ENCODE results near the gene LSAMP. TPM values are rescaled to one million over a fixed set of nuclear protein-coding genes. Genes with fewer than 3 reads are reported as not detected.

LSAMP gene
- total RNA-seq, 4 donors from 2014 or later = 1.3 to 8.3 (median 1.8) TPM

- no peaks in the 10 kb centered on the region for H3K27me3 ChIP-seq
Measured at GRCh38 chr3:116190095-116190494, 255.2 kb downstream of the LSAMP start.

GRCh38 chr3:116188231-116188785, 257.0 kb downstream of the LSAMP start:
- Histone ChIP-seq H3K9me3 (no peaks in the 10 kb centered on the region), H3K4me3 (no peak overlapping the region), H3K4me1 (no peaks in the 10 kb centered on the region), H3K27ac (no peak overlapping the region), H3K36me3 (no peaks in the 10 kb centered on the region), H3K27me3 (no peaks in the 10 kb centered on the region)
- no peak for TF ChIP-seq CTCF (IDR thresholded peaks at IDR 0.05)
- TF ChIP-seq POLR2A (IDR thresholded peaks at IDR 0.05) = no peak
- no peak for DNase-seq

More at GRCh38 chr3:116190095-116190494, 255.2 kb downstream of the LSAMP start:
- no peaks in the 10 kb centered on the region for H3K4me1 ChIP-seq
- H3K27ac ChIP-seq = no peak overlapping the region
- H3K9me3 ChIP-seq = no peaks in the 10 kb centered on the region
- no peak for DNase-seq
- H3K4me3 ChIP-seq = no peak overlapping the region
- no peaks in the 10 kb centered on the region for H3K36me3 ChIP-seq
- TF ChIP-seq CTCF (IDR thresholded peaks at IDR 0.05) = no peak
- TF ChIP-seq POLR2A (IDR thresholded peaks at IDR 0.05) = no peak

GRCh38 chr3:116186049-116186448, 259.2 kb downstream of the LSAMP start:
- no peaks in the 10 kb centered on the region for H3K27me3 ChIP-seq
- H3K4me1 ChIP-seq = no peaks in the 10 kb centered on the region
- no peak overlapping the region for H3K27ac ChIP-seq
- DNase-seq = no peak
- no peak overlapping the region for H3K4me3 ChIP-seq
- H3K9me3 ChIP-seq = no peaks in the 10 kb centered on the region
- no peaks in the 10 kb centered on the region for H3K36me3 ChIP-seq
- TF ChIP-seq POLR2A (IDR thresholded peaks at IDR 0.05) = no peak
- TF ChIP-seq CTCF (IDR thresholded peaks at IDR 0.05) = no peak

- no peak overlapping the region for H3K27ac ChIP-seq
- no peak overlapping the region for H3K4me3 ChIP-seq
Measured at GRCh38 chr3:116181159-116181558, 264.1 kb downstream of the LSAMP start.

GRCh38 chr3:116179091-116179490, 266.2 kb downstream of the LSAMP start:
- H3K4me3 ChIP-seq = no peak overlapping the region
- H3K9me3 ChIP-seq = no peaks in the 10 kb centered on the region
- no peak for TF ChIP-seq CTCF (IDR thresholded peaks at IDR 0.05)
- TF ChIP-seq POLR2A (IDR thresholded peaks at IDR 0.05) = no peak
- H3K27me3 ChIP-seq = no peaks in the 10 kb centered on the region
- DNase-seq = no peak
- H3K27ac ChIP-seq = no peak overlapping the region
- H3K4me1 ChIP-seq = no peaks in the 10 kb centered on the region
- no peaks in the 10 kb centered on the region for H3K36me3 ChIP-seq

More at GRCh38 chr3:116181159-116181558, 264.1 kb downstream of the LSAMP start:
- no peaks in the 10 kb centered on the region for H3K27me3 ChIP-seq
- H3K36me3 ChIP-seq = no peaks in the 10 kb centered on the region
- no peak for TF ChIP-seq CTCF (IDR thresholded peaks at IDR 0.05)
- TF ChIP-seq POLR2A (IDR thresholded peaks at IDR 0.05) = no peak
- no peaks in the 10 kb centered on the region for H3K4me1 ChIP-seq
- no peak for DNase-seq
- no peaks in the 10 kb centered on the region for H3K9me3 ChIP-seq
